ENCODE measurements around the gene ALDH1A1. TPM values are rescaled to one million over a fixed set of nuclear protein-coding genes. Genes with fewer than 3 reads are reported as not detected.

The ALDH1A1 gene
- total RNA-seq, 1 donor from 2014 or later: 1.5 TPM

DNA sequence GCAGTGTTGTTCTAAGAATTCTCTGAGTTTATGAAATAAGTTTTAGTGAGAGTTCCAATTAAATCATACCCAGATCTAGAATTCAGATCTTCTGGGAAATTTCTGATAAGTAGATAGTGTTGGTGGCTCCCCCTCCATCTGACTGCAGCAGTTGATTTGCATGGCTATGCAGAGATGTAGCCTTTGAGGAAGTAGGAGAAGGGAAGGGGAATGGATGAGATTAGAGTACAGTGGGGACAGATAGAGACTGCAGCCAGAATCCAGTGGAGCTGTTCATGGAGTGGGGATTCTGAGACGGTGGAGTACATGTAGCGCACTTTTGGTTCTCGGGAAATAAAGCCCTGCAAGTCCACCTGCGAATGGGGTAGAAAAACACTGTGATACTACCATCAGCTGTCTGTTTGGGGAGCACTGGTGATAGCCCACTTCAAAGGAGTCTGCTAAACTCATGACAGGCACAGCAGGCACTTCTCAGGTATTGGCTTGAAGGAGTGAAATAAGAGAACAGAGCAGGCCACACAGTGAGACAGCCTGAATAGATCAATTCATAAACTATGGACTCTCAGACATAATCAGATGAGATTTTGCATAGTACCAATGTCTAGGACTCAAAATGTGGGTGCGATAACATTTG is 96.8 kb downstream of the ALDH1A1 start:
- no peaks in the 10 kb centered on the region for H3K36me3 ChIP-seq (ENCODE audit: insufficient read depth, low read length)
- Mint-ChIP-seq H3K9me3 (ENCODE audit: unreplicated experiment) (peaks cover 3% of the 10 kb centered on the region), H3K36me3 (ENCODE audit: low read depth, unreplicated experiment) (no peaks in the 10 kb centered on the region), H3K27ac (ENCODE audit: unreplicated experiment) (no peak overlapping the region), H3K27me3 (ENCODE audit: low read depth, unreplicated experiment) (no peaks in the 10 kb centered on the region), H3K4me1 (ENCODE audit: low read depth, unreplicated experiment) (peaks cover 8% of the 10 kb centered on the region), H3K4me3 (ENCODE audit: unreplicated experiment) (no peak overlapping the region)
- TF ChIP-seq CTCF (IDR thresholded peaks at IDR 0.05; ENCODE audit: insufficient read depth, low read depth, low read length): no peak
- no peak for TF ChIP-seq EZH2 (IDR thresholded peaks at IDR 0.05; ENCODE audit: insufficient read depth, low read length)
- H3K9ac ChIP-seq (ENCODE audit: low read length): no peak overlapping the region
- no peak overlapping the region for H3K27ac ChIP-seq (ENCODE audit: low read depth, low read length)
- H3K4me3 ChIP-seq (ENCODE audit: insufficient read depth, low read depth, low read length): no peak overlapping the region
- peak overlapping the region; percentile 37 for H2AFZ ChIP-seq (ENCODE audit: low read depth, low read length)
- no peaks in the 10 kb centered on the region for H3K9me3 ChIP-seq (ENCODE audit: insufficient read depth, low read depth, low read length)
- DNase-seq (ENCODE audit: low read depth) (no peak), FAIRE-seq (no peak)
- H3K4me1 ChIP-seq (ENCODE audit: insufficient read depth, low read length): no peaks in the 10 kb centered on the region
- H3K79me2 ChIP-seq (ENCODE audit: insufficient read depth, low read length): no peaks in the 10 kb centered on the region
- H3K27me3 ChIP-seq (ENCODE audit: insufficient read depth, low read length): no peaks in the 10 kb centered on the region
- no peak overlapping the region for H3K4me2 ChIP-seq (ENCODE audit: low read length)
- no peaks in the 10 kb centered on the region for H4K20me1 ChIP-seq (ENCODE audit: insufficient read depth, low read length)

DNA sequence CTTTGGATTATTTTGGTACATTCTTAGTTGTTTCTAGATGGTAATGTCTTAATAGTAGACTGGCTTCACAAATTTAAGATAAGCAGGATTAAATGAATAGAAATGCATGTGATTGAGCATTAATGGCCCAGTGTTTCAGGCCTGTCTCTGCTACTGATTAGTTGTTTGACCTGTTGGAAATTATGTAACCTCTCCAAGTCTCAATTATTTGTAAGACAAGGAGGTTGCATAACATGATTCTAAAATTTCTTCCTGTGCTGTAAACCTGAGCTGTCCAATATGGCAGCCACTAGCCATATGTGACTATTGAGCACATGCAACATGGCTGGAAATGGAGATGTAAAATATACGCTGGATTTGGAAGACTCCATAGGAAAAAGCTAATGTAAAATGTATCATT is 97.5 kb downstream of the ALDH1A1 start:
- TF ChIP-seq EZH2 (IDR thresholded peaks at IDR 0.05; ENCODE audit: insufficient read depth, low read length) (no peak), CTCF (IDR thresholded peaks at IDR 0.05; ENCODE audit: insufficient read depth, low read depth, low read length) (no peak)
- peaks cover 3% of the 10 kb centered on the region for H3K9me3 Mint-ChIP-seq (ENCODE audit: unreplicated experiment)
- H3K27me3 Mint-ChIP-seq (ENCODE audit: low read depth, unreplicated experiment): no peaks in the 10 kb centered on the region

More for the DNA sequence above, 97.5 kb downstream of the ALDH1A1 start:
- H2AFZ ChIP-seq (ENCODE audit: low read depth, low read length): no peak overlapping the region
- no peak overlapping the region for H3K9ac ChIP-seq (ENCODE audit: low read length)
- no peaks in the 10 kb centered on the region for H3K36me3 ChIP-seq (ENCODE audit: insufficient read depth, low read length)
- no peak overlapping the region for H3K27ac ChIP-seq (ENCODE audit: low read depth, low read length)
- H3K79me2 ChIP-seq (ENCODE audit: insufficient read depth, low read length): no peaks in the 10 kb centered on the region
- Mint-ChIP-seq H3K4me3 (ENCODE audit: unreplicated experiment) (no peak overlapping the region), H3K4me1 (ENCODE audit: low read depth, unreplicated experiment) (peaks cover 8% of the 10 kb centered on the region), H3K36me3 (ENCODE audit: low read depth, unreplicated experiment) (no peaks in the 10 kb centered on the region), H3K27ac (ENCODE audit: unreplicated experiment) (no peak overlapping the region)
- H3K4me1 ChIP-seq (ENCODE audit: insufficient read depth, low read length): no peaks in the 10 kb centered on the region
- H3K27me3 ChIP-seq (ENCODE audit: insufficient read depth, low read length): no peaks in the 10 kb centered on the region
- FAIRE-seq (no peak), DNase-seq (ENCODE audit: low read depth) (no peak)
- no peaks in the 10 kb centered on the region for H3K9me3 ChIP-seq (ENCODE audit: insufficient read depth, low read depth, low read length)
- no peak overlapping the region for H3K4me2 ChIP-seq (ENCODE audit: low read length)
- H3K4me3 ChIP-seq (ENCODE audit: insufficient read depth, low read depth, low read length): no peak overlapping the region
- H4K20me1 ChIP-seq (ENCODE audit: insufficient read depth, low read length): no peaks in the 10 kb centered on the region

Other genes starting within 250 kb of the ALDH1A1 start
- 447 and 637 TPM in 2 replicates for gene ANXA1, start 198.8 kb upstream of the ALDH1A1 start, total RNA-seq

All from astrocyte (in vitro differentiated cells and primary cell).